Measurements from ENCODE around the gene C14orf93. TPM values are rescaled to one million over a fixed set of nuclear protein-coding genes. Genes with fewer than 3 reads are reported as not detected.

Gene C14orf93
- 9.2 and 12.0 TPM in 2 replicates for total RNA-seq

GRCh38 chr14:23009939-23010726 lies at the start of gene C14orf93:
TSS of gene C14orf93 (minus strand) at chr14:23010143. CDS start at chr14:22999023, 11,120 bp downstream.

GRCh38 chr14:23056956-23057756 lies 47.2 kb upstream of the C14orf93 start, which contains the start of gene CDH24:
TSS of gene CDH24 (minus strand) at chr14:23057520. CDS start at chr14:23055733, 1,787 bp downstream.

DNA sequence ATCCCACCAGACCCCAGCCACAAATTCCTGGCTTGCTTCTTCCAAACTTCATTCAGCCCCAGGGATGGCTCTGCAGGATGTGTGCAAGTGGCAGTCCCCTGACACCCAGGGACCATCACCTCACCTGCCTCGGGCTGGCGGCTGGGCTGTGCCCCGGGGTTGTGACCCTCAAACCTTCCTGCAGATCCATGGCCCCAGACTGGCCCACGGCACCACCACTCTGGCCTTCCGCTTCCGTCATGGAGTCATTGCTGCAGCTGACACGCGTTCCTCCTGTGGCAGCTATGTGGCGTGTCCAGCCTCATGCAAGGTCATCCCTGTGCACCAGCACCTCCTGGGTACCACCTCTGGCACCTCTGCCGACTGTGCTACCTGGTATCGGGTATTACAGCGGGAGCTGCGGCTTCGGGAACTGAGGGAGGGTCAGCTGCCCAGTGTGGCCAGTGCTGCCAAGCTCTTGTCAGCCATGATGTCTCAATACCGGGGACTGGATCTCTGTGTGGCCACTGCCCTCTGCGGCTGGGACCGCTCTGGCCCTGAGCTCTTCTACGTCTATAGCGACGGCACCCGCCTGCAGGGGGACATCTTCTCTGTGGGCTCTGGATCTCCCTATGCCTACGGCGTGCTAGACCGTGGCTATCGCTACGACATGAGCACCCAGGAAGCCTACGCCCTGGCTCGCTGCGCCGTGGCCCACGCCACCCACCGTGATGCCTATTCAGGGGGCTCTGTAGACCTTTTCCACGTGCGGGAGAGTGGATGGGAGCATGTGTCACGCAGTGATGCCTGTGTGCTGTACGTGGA lies 32.4 kb upstream of the C14orf93 start, which contains the start of gene PSMB11:
Gene PSMB11, plus strand, starts transcription at position 51 of the 804 bp plus-strand sequence. Its CDS starts 14 bp downstream, at position 65.

DNA sequence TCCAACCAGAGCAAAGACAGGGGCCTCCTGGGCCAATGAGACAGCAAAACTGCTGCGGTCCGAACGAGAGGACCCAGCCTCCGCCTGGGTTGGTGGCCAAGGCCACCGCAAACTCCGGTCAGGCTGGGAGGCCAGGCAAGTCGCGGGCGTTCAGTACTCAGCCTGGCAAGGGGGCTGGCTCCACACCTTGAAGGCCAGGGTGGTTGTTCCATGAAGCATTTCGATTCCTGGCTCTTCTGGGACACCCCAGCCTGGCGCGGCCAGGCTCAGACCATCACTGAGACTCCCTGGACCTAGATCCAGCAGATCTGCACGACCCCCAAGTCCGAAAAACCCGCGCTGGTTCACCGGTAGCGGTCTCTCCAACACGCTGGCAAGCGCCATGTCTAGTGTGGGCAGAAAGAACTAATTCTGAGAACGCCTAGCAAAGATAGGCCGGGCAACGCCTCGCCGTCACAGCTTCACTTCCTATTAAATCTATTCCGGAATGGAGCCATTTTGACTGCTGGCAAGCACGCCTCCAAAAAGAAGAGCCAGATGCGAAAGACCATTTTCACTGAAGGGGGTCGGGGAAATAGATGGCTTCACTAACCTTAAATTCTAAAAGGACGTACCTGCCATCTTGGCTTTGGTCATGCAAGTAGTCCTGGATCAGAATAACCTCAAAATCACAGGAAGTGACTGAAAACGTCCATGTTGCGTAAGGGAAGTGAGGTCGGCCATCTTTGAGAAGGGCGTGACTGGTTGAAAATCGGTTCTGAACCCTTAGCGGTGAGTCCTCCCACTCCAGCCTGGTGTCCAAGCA lies 24.8 kb upstream of the C14orf93 start, which contains the start of gene PSMB5:
Gene PSMB5, minus strand, starts transcription at position 403 of the 805 bp plus-strand sequence. Its CDS starts 19 bp downstream, at position 384.

DNA sequence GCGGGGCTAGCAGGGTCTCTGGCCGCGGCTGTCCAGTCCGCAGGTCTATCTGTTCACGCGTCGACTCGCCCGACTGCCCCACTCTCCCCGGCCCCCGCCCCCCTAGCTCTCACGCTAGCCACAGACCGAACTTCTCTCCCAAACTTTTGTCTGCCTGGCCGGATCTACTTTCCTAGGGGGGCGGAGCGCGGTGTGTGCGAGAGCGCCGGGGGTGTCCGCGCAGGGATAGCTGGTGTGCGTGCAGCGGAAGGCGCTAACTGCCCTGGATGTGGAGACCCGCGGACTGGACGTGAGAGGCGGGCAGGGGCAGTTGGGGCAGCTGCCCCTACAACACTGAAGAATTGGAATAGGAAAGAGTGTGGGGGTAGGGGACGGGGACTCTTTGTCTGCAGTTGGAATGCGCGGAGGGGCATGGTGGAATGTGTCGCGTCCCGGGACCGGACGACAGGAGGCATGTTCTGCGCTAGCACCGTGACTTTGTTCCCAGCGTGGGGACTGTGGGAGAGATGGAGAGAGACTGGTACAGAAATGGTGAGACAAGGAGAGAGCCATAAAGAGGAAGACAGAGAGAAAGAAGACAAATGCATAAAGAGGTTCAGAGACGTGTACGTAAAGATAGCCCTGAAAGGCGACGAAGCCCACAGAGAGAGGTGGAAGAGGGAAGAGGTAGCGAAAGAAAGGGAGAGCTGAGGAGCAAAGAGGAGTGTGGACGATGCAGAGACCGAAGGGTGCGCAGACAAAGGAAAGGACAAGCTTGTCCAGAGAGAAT lies 27.3 kb downstream of the C14orf93 start, which contains the start of gene AJUBA:
Gene AJUBA, minus strand, starts transcription at position 75 of the 769 bp plus-strand sequence. CDS start 285 bp downstream, outside the sequence.

Other genes with a start within 250 kb of the C14orf93 start
- 60.4 and 72.4 TPM in 2 replicates for gene OXA1L, start 243.5 kb downstream of the C14orf93 start, total RNA-seq
- 4.9 and 6.1 TPM in 2 replicates for gene SLC7A7, start 194.7 kb downstream of the C14orf93 start, total RNA-seq
- 24.6 and 26.2 TPM in 2 replicates for gene MRPL52, start 180.3 kb downstream of the C14orf93 start, total RNA-seq
- gene MMP14, start 173.6 kb downstream of the C14orf93 start, total RNA-seq = 336 and 393 TPM in 2 replicates
- 97.4 and 113 TPM in 2 replicates for gene LRP10, start 138.4 kb downstream of the C14orf93 start, total RNA-seq
- under 0.01 TPM in 1 of 2 replicates, not detected in the other for gene REM2, start 126.9 kb downstream of the C14orf93 start, total RNA-seq
- 89.1 and 179 TPM in 2 replicates for gene RBM23, start 91.0 kb downstream of the C14orf93 start, total RNA-seq
- 42.9 and 45.8 TPM in 2 replicates for gene PRMT5, start 80.8 kb downstream of the C14orf93 start, total RNA-seq
- gene HAUS4, start 53.1 kb downstream of the C14orf93 start, total RNA-seq = 36.8 and 54.7 TPM in 2 replicates
- gene AJUBA, start 27.6 kb downstream of the C14orf93 start, total RNA-seq = 65.6 and 75.0 TPM in 2 replicates
- gene PSMB5, start 24.8 kb upstream of the C14orf93 start, total RNA-seq = 119 and 140 TPM in 2 replicates
- not detected in 2 replicates for gene PSMB11, start 32.1 kb upstream of the C14orf93 start, total RNA-seq
- gene CDH24, start 47.4 kb upstream of the C14orf93 start, total RNA-seq = 4.1 and 4.6 TPM in 2 replicates
- 103 and 105 TPM in 2 replicates for gene ACIN1, start 85.0 kb upstream of the C14orf93 start, total RNA-seq
- gene C14orf119, start 85.4 kb upstream of the C14orf93 start, total RNA-seq = 44.0 and 45.7 TPM in 2 replicates
- gene CIROP, start 94.8 kb upstream of the C14orf93 start, total RNA-seq = 0.26 TPM in 1 of 2 replicates, not detected in the other
- gene CEBPE, start 109.1 kb upstream of the C14orf93 start, total RNA-seq = 0.13 TPM in 1 of 2 replicates, not detected in the other
- gene SLC7A8, start 173.5 kb upstream of the C14orf93 start, total RNA-seq = 94.3 and 98.6 TPM in 2 replicates
- not detected in 2 replicates for gene RNF212B, start 227.8 kb upstream of the C14orf93 start, total RNA-seq